ENCODE results near the gene MRPL58.
A peak's percentile ranks its signal among the peaks of the same experiment; 100 is the strongest.

The MRPL58 gene

DNA sequence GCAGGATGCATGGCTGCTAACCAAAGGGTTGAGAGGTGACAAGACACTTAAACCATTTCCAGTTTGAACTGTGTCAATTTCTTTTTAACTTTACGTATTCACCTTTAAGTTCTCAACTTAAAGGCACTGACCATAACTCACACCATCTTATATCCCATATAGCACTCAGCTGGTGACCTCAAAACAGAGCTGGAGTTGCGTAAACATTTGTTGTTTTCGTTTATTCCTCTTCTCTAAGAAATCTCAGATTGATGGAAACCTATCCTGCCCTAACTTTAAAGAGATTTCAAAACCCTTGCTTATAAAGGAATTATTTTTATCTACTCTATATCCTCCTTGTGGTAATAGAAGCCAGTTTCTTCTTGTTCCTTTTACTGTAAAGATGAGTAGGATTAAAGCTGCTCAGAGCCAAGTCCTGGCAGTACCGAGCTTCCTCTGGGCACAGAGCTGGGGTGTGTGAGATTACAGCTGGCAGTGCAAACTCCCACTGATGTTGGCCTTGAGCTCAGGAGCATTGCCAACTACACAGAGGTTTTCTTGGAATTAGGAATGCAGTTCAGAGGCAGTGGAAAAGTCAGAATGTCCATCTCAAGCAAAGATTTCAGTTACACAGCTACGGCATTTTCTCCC, 35.9 kb downstream of the MRPL58 start:
- DNase-seq: no peak

GRCh38 chr17:75049057-75049456, 36.6 kb downstream of the MRPL58 start:
- no peak for DNase-seq

DNA sequence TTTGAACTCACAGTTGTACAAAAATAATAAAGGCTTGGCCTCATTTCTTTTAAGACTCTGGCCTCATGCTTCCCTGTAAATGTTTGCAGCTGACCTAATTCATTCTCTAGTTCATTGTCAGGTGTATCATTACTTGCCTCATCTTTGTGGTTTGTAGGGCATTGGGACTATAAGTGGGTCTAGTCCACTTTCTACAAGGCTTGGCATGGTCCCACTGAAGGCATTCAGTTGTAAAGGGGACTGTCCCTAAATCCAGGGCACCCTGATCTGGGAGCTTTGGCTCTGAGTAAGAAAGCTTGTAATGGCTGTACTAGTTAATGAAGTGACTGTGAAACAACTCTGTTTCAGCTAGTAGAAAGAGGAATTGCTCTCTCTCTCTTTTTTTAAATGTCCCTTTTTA, 37.2 kb downstream of the MRPL58 start:
- DNase-seq: no peak

GRCh38 chr17:75051941-75052340, 39.5 kb downstream of the MRPL58 start:
- no peak for DNase-seq

DNA sequence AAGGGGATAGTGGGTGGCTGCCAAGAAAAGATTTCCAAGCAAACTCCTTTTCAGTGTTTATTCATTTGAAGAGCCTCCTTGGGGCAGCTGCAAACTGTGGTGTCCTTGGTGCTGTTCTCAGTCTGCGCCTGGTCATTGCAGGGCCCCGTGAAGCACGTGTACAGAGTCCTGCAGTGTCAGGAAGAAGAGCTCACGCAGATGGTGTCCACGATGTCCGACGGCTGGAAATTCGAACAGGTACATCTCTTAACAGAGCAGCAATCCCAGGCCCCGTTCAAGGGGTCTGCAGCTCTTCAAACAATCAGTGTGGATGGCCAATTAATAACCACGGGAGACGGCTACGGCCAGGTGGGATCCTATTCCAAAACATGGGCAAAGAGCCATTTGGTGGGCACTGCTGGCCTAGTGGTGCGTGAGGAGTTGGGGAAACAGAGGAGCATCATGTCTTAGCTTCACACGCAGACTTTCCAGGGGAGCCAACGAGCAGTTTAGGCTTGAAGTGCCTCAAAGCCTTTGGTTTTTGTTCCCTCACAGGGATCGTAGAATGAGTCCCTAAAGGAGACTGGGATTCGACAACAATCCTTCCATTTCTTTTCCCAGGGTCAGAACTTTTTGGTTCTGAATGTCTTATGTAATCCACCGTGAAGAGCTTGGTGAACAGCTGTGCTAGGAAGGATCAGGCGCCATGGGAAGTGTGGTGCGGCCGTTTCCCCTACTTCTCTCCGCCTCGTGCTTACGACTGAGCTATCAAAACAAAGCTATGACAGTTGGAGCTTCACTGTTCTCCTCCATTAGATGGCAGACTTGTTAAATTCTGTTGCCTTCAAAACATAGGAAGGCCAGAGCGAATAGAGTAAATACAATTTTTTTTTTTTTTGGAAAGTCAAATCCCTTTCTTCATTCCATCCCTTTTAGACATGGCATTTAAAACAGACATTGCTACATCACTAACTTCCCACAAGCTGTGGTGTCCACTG, 47.2 kb downstream of the MRPL58 start:
- no peak for DNase-seq

DNA sequence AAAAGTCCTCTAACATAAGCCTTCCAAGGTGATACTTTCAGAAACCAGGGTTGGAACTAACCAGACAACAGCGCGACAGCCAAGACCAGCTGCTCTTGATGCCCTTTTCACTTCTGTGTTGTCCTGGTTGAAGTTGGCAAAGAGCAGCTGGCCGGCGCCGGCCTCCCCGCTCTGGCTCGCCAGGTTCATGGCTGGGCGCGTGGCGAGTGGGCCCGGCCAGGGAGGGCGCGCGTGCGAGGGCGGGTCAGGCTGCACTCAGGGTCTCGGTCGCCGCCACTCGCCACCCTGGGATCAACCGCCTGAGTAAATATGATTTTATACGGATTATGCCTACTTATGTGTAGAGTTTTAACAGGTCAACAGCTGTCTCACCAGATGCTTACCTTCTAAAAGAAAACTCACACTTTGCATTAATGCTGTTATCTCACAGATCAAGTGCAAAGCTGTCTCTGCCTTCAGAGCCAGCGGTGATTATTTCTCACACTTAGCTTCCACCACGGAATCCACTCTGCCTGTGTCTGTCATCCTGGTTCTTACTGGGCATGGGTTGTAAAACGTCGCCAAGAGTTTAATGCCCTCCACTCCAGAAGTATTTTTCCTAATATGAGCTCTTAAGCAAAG, 48.1 kb downstream of the MRPL58 start:
- no peak for DNase-seq

DNA sequence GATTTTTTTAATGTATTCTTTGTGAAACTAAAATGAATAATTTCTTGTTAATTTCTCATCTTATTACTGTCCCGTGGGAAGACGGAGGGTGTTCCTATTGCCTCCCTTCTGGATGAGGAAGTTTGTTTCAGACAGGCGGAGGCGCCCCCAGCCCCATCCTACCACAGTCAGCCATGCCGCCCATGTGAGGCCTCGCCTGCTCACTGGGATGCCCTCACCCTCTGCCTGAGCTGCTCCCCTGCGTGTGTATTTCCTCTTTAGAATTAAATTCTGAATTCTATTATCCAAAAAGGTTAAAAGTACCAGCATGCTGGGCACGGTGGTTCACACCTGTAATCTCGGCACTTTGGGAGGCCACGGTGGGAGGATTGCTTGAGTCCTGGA, 48.6 kb downstream of the MRPL58 start:
- no peak for DNase-seq

- DNase-seq: no peak
These were observed 49.1 kb downstream of the MRPL58 start for GRCh38 chr17:75061618-75062017.

DNA sequence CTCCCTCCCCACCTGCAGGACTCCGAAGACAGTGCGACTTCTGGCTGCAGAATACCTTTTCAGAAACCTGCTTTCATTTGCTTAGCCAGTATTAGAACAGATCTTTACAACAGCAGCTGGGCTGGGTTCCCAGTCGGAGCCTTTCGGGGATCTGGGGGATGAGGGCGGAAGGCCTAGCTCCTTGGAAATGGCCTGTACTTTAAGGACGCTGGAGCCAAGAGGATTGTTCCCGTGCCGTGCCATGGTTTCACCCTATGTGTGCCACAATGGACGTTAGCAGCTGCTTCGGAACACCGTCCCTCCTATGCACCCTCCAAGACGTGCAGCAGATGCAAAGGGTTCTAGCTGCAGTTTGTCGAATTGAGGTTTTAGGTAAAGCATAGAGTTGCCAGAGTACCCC, 50.7 kb downstream of the MRPL58 start:
- DNase-seq: no peak

- no peak for DNase-seq
These were observed 51.2 kb downstream of the MRPL58 start for GRCh38 chr17:75063626-75064025.

DNA sequence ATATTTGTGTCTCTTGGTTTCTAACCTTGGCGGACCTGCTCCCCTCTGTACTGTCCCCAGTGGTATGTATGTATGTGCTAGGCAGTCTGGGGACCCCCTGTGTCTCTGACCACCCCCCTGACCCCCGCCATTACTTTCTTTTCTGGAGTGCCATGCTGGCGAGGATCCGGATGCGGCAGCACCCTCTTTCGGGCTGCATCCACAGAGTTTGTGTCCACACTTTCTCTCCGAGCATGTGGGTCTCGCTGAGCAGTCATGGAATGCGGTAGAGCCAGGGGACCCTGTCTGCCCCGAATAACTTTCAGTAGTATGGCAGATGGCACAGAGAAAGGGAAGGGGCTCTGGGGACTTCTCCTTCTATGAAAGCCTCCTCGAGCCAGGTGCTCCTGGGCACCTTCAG, 51.6 kb downstream of the MRPL58 start:
- no peak for DNase-seq

DNA sequence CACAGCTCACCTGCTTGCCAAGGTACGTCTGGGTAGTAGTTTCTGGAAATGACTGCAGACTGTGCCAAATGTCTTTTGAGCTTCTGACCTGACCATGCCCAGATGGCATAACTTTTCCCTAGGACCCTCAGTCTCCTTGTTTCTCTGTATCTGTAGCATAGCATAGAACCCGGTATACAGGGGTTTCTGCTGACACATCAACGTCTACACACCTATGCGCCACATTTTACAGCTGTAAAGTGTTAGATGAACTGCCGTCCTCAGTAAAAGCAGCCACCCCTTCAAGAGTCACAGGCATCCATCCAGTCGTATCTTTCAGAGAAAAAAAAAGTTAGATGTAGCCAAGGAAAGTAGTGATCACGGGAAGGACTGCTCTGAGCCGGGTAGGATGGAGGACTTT, 52.0 kb downstream of the MRPL58 start:
- DNase-seq: no peak

DNA sequence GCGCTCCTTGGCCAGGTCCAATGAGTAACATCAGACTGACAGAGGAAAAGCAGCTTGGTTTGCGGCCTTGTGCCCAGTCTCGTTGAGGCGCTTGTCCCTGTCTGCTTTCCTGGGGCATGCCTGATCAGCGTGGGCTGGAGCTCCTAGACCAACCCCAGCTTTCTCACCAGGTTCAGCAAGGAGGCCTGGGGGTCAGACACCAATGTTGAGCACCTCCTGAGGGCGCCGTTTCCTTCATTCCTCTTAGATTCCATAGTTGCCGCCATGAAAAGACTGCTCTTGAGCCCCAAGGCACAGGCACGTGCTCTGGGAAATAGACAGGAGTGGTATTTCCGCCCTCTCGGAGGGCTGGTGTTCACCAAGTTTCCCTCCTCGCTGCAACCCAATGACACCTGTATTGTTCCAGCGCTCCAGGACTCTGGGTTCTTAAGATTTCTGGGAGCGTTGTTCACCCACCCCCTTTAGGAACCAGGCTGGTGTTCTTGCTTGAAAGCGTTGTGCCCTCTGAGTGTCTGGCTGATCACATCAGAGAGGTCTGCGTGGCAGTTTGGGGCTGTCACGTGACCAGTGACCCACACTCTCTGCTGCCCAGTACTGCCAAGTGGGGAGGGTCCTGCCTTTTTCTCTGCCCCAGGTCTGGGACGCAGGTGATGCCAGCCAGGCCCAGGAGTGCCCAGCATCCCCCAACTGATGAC, 52.5 kb downstream of the MRPL58 start:
- no peak for DNase-seq

DNA sequence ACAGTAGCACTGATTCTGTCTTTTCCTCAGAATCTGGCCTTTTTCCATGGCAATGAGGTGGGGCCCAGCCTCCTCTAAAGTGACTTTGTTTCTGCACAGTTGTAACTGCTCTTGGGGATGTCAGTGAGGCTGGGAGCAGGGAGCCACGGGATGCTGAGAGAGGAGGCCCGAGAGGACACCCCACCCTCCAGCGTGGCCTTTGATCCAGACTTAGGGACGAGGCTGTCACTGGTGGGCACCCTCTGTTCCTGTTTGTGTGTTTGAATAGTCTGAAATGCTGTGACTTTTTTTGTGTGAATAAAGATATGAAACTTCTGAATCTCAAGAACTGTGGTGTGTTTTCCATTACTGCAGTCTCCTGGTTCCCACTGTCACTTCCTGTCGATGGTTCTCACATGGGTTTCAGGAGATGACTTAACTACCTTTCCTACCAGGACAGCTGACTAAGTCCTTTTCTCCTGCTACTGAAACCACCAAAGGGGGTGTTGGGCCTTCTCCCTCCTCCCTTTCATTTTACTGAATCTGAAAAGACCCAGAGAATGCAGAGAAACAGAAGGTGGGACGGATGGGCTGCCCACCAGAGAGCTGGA, 53.2 kb downstream of the MRPL58 start:
- DNase-seq: no peak

GRCh38 chr17:75067856-75068255, 55.4 kb downstream of the MRPL58 start:
- DNase-seq: peak; percentile 27

GRCh38 chr17:75068750-75069149, 56.3 kb downstream of the MRPL58 start:
- no peak for DNase-seq

DNA sequence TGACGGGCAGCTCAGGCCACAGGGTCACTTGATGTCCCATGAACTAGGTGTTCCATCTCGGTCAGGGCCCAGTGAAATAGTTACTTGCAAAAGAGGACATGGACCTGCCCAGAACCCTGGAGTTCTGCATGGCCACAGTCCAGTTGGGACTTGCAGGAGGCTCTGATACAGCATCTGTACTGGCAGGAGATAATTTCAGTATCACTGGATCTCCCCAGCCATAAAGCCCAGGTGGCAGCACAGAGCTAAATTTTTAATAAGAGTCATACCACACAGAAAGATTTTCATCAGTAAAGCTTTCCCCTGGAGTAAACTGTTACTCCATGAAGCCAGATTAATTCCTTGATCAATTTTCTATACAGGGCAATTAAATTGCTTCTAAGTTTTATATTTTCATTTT, 57.3 kb downstream of the MRPL58 start:
- DNase-seq: no peak

All from CD4-positive, alpha-beta T cell treated with Interleukin-4 for 4 hours (primary cell).